ENCODE results near the gene ASPDH.

Gene ASPDH
- total RNA-seq: 0 reads per million in 2 experiments

DNA sequence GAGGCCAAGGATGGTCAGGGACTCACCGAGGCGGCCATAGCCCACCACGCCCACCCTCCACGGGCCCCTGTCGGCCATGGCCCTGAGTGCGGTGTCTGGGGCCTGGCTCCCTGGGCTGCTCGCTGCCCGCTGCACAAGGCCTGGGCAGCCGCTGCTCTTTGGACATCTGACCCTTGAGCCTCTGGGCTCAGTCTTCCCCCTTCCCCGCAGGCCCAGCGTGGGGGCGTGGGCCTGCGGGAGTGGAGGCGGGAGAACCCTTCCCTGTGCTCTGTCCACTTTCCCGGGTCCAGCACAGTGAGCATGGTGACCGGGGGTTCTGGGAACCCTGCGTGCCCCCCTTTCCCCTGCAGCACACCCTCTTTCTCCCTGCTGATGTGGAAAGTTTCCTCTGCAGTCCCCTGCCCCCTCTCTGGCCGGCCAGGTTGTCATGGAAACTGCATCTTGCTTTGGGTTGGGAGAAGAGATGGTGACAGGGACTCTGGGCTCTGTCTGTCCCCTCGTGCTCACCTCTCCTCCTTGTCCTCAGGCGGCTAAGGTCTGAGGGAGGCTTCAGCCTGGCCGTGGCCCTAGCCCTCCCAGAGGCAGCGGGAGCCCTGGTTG, at the start of gene ASPDH:
ASPDH (minus strand) TSS at position 168 of the 600 bp plus-strand sequence; CDS start at position 78, 90 bp downstream.
- no peak for DNase-seq (ENCODE audit: low read depth)

DNA sequence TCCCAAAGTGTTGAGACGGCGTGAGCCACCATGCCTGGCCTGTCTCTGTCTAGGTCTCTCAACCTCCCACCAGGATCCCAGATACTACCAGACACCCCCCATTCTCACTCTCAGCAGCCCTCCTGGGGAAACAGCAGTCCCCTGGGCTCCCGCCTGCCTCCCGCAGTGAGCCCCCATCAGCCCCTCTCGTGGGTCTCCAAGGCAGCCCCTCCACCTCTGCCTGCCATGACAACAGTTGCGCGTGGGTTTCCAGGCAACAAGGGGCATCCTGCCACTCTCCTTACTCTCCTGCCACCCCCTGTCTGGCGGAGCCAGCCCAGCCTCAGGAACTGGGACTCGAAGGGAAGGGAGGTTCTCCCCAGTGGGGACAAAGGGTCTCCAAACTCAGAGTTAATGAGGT, 49.3 kb upstream of the ASPDH start:
- DNase-seq (ENCODE audit: low read depth): no peak

DNA sequence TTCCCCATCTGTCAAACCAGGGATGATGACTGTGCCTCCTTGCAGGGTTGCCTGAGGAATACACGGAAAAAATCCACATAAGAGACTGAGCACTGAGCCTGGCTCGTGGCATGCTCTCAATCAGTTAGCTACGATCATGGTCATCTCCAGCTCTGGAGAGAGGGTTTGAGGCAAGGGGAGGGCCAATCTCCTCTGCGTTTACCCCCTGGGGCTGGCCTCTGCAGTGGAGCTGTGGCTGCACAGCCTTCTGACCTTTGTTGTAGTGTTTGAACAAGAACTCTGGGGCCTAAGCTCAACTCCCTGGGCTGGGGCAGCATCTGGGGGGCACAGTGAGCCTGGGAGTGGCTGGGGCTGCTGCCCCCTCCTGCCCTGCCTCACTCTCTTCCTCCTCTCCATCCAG, 48.6 kb upstream of the ASPDH start:
- no peak for DNase-seq (ENCODE audit: low read depth)

DNA sequence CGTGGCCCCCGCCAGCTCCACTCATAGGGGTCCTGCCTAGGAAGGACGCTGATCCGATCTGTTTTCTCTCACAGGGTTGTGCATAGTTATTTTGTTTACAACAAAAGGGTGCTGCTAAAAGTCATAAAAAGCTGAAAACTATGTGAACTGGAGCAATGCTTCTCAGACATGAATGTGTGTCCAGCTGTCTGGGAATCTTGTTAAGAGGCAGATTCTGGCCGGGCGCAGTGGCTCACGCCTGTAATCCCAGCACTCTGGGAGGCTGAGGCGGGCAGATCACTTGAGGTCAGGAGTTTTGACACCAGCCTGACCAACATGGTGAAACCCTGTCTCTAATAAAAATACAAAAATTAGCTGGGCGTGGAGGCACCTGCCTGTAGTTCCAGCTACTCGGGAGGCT, 45.9 kb upstream of the ASPDH start:
- no peak for DNase-seq (ENCODE audit: low read depth)

DNA sequence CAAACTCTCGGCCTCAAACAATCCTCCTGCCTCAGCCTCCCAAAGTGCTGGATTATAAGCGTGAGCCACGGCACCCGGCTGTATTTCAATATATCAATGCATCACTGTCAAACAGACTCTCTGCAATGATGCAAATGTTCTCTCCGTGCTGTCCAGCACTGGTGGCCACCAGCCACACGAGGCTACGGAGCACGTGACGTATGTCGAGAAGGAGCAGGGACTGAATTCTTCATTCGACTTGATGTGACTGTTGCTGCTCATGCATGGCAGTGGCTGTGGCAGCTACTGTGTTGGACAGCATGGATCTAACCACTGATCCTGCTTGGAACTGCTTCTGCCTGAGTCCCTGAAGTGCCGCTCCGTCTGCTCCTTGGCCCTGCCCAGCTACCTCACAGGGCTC, 44.7 kb upstream of the ASPDH start:
- DNase-seq (ENCODE audit: low read depth): no peak

DNA sequence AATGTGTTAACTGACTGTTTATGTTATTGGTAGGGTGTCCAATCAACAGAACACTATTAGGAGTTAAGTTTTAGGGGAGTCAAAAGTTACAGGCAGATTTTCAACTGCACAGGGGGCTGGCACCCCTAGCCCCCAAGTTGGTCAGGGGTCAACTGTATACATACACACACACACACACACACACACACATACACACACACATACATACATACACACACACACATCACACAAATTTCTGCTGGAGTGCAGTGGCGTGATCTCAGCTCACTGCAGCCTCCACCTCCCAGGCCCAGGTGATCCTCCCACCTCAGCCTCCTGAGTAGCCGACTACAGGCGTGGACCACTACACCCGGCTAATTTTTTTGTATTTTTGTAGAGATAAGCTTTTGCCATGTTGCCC, 44.3 kb upstream of the ASPDH start:
- no peak for DNase-seq (ENCODE audit: low read depth)

DNA sequence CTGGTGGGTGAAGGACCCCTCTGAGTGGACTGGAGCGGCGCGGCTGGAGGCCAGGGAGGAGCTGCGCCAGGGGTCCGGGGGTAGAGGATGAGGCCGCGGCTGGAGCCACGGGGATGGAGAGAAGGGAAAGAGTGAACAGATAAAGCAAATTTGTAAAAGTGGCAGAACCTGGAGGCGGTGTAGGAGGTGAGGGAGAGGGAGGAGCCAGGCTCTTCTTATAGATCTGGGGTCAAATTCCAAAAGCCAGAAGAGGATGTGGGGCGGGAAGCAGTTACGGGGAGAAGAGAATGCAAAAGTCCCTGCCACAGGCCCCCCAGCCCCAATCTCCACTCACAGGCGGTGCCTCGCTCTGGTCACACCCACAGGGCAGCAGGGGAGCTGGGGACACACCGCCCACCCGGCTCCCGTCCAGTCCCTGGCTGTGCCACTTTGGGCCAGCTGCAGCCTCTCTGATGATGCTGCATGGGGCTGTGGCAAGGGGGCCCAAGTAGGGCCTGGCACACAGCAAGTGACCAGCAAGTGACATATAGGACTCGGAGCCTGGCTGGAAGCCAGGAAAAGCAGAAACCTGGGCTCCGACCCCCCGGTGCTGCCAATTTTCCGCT, 43.4 kb upstream of the ASPDH start:
- no peak for DNase-seq (ENCODE audit: low read depth)

DNA sequence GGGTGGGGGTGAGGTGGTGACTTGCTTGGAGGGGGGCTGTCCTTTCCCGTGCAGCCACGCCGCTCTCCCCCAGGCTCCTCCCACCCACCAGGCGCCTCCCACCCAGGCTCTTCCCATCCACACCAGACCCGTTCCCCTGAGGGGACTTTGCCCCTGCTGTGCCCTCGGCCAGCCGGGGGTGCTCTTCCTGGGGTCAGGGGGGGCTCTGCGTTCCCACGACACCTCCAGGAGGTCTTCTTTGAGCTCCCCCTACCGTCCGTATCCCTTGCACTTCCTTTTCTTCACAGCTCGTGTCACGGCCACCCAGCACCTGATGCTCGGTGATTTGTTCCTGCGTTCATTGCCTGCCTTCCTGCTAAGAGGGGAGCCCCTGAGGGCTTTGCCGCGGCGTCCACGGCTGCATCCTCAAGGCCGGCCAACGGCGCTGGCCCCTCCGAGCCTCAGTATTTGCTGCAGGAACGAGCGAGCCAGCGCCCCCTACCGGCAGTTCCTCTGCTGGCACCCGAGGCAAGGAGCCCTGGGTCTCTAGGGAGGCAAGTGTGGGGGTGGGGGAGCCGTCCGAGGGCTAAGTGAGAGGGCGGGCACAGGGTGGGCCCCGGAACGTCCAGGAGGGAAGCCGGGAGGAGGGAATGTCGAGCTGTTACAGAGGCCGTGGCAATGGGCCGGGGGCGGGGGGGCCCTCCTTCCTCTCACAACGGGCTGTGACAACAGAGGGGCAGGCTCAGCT, 42.7 kb upstream of the ASPDH start:
- DNase-seq (ENCODE audit: low read depth): peak; percentile 57

DNA sequence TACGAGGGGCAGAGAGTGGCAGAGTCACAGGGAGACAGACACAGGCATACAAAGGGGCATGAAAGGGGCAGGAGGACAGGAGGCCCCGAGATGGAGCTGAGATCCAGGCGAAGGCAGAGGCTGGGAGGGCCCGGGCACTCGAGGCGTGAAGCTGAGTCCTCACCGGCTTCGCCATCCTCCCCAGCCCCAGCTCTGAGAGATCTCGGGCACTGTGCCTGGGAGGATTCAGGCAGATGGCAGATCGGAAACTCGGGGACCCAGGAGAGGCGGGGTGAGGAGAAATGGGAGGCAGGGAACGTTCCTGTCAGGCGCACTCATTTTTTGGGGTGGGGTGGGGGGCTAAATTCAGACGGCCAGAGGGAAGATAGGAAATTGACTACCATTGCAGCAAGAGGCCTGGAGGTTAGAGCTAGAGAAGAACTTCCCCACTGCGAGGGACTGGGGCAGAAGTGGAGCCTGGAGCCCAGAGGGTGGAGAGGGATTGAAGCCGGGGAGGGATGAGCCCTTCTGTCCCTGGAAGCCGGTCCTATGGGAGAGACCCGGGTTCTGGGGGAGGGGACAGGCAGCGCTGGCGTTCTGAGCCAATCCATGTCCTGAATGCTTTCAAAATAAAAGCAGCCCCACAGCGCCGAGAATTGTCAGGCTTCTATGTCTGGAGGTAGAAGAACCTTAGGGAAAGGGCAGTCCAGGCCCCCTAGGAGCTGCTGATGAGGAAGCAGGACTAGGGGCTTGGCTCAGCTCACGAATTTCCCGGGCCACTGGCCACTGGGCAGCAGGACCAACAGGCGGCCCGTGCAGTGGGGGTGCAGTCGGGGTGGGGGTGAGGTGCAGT, 42.0 kb upstream of the ASPDH start:
- no peak for DNase-seq (ENCODE audit: low read depth)

DNA sequence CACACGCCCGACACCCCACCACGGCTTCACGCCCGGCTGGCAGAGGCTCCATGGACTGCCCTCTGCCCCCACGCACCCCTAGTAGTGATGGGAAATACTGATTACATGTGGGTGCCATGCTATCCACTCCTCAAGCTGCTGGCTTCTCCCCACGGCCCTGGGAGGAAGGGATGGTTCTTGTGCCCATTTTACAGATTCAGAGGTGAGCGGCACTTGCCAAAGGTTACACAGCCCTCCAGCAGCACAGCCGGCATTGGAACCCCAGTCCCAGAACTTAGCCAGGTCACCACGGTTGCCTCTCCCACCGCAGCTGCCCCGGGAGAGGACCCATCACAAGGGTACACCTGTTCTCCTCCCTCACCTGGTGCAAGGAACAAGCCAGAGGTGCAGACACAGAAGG, 41.3 kb upstream of the ASPDH start:
- DNase-seq (ENCODE audit: low read depth): no peak

DNA sequence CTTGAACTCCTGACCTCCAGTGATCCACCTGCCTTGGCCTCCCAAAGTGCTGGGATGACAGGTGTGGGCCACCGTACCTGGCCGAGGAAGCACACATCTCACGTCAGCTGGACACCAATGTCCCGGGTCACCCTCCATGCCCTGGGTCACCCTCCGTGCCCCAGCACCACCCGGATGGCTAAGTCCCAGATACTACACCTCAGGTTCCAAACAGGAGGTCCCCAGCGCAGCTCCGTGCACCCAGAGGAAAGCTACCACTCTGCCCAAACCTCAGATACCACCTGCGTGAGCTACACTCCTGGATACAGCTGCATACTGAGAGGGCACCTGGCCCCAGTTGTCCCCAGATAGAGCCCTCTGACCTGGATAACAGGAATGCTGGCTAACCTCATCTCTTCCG, 40.5 kb upstream of the ASPDH start:
- DNase-seq (ENCODE audit: low read depth): no peak

DNA sequence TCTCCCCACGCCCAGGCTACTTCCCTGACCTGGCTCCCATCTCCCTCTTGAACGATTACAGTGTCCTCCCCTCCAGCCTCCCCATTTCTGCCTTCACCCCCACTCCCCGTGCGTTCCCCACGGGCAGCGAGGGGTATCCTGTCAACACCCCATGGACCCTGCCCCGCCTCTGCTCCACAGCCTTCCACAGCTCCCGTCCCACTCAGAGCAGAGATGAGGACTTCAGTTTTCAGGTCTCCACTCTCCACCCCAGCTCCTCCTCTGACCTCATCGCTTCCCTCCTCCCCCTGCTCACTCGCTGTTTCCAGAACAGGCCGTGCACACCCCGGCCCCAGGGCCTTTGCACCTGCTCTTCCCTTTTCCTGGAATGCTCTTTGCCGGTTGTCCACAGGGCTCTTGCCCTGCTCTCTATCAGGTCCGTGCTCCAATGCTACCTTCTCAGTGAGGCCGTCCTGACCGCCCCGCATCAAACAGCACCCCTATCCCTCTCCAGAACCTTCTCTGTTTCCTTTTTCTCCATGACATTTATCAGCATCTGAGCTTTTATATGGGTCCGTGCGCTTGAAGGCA, 39.5 kb upstream of the ASPDH start:
- DNase-seq (ENCODE audit: low read depth): no peak

DNA sequence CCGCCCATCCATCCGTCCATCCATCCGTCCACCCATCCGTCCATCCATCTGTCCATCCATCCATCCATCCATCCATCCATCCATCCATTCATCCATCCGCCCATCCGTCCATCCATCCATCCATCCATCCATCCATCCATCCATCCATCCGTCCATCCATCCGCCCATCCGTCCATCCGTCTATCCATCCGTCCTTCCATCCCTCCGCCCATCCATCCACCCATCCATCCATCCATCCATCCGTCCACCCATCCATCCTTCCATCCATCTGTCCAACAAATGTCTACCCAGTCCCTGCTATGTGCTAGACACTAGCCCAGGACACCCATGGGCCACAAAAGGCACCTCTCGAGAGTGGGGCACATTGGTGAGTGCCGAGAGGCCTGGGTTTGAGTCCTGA, 38.8 kb upstream of the ASPDH start:
- no peak for DNase-seq (ENCODE audit: low read depth)

DNA sequence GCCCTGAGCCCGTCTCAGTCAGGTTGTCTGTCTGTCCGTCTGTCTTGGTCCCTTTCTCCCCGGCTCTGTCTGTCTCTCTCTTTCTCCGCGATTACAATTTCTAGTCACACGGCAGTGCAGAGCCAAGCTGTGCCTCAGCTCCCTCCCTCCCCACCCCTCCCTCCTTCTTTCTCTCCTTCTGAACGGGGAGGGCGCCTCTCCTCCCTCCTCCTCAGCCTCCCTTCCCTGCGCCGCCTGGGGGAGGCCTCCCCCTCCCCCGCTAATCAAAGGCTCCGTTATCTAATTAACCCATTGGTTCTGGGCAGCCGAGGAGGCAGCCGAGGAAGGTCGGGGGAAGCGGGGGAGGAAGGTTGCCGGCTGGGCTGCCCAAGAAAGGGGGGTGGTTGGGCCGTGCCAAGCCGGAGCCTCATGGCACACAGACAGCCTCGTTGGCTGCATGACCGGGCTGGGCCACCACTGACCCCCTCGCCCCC, 38.0 kb upstream of the ASPDH start:
- no peak for DNase-seq (ENCODE audit: low read depth)

DNA sequence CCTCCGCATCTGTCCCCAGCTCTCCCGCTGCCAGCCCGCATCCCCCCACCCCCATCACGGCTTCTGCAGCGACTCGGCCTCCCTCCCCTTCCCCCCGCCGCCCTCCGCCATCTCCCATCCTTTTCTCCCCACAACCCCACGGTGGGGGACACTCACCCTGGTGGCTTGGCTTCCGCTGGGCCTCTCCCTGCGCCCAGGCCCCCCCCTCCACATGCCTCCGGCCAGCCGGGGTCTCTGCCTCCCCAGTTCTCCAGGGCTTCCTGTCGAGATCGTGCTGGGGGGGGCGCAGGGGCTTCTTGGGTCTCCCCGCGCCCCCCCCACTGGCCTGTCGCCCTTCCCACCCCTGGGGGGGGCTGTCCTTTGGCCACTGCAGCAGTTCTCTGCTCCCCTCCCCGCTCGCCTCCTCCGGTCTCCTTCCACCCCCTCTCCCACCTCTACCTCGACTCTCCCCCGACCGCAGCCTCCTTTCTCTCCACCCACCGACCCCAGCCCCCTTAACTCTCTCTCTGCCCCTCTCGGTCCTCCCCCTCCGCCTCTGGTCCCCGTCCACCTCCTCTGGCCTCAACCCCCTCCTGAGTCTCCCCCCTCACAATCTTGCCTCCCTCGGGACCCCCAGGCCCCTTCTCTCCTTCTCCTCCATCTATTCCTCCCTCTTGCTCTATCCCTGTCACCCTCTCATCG, 37.5 kb upstream of the ASPDH start:
- DNase-seq (ENCODE audit: low read depth): no peak

DNA sequence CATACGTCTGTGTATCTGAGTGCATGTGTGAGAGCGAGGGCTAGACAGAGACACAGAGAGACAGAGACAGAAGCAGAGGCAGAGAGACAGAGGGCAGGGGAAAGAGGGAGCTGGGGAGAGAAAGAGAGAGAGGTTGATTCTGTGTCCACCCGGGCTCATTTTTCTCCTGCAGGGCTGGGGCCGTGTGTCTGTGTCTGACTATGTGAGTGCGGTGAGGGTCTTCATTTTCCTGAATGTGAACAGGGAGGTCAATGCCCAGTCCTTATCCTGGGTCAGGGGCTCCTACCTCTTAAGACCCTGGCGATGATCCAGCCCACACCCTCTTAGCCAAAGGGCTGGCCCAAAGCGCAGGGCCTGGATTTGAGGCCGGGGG, 36.9 kb upstream of the ASPDH start:
- DNase-seq (ENCODE audit: low read depth): no peak

DNA sequence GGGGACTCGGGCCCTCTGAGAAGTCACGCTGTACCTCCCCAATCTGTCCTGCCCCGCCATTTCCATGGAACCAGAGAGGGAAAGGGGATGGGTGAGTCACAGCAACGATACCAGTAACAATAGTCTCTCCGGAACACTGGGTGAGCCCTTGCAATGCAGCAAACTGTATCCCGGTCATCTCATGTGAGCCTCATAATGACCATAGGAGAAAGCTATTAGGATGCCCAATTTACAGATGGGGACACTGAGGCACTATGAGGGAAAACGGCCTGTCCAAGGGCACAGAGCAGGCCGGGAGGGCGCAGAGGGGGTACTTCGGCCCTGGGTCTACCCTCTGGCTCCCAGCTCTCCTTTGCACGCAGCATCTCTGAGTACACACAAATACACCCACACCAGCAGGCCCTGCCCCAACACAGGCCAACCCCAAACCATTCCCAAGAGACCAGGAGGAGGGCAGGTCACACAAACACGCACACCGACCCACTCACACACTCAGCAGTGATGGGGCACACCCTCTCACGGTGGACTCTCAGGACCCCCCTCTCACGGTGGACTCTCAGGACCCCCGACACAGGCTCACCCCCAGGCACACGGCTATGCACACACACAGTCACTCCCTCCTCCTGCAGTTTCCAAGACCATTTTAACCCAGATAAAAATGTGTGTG, 36.3 kb upstream of the ASPDH start:
- no peak for DNase-seq (ENCODE audit: low read depth)

DNA sequence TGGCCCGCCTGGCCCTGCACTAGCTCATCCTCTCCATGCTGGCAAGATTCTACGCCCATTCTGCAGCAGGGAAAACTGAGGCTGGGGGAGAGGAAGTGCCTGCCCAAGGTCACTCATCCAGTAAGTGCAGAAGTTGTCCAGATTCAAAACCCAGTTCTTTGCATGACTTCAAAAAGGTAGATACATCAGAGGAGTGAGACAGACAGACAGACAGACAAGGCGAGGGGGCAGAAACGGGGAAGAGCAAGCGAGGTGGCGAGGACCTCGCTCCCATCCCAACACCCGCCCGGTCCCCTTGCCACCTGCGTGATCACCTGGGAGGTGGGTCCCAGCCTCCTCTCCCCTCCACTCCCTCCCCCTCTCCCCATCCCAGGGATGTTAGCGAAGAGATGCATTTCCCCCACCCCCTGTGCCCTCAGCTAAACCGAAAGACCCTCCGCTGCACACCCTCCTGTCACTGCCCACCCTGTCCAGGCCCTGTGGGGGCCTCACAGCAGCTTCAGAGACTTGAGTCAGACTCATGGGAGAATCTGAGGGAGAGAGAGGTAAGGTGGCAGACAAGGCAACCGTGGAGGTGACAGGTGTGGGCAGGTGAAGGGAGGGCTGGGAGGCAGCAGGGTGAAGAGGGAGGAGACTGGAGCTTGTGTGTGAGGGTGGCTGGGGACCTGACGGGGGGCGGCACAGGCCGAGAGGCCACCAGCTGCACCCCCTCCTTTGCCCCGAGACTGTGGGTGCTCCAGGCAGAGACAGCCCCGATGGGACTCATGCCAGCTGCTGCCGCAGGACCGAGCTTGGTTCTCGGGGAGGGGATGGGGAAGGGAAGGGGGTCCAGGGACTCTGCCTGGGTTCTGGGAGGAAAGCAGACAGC, 35.6 kb upstream of the ASPDH start:
- DNase-seq (ENCODE audit: low read depth): no peak

DNA sequence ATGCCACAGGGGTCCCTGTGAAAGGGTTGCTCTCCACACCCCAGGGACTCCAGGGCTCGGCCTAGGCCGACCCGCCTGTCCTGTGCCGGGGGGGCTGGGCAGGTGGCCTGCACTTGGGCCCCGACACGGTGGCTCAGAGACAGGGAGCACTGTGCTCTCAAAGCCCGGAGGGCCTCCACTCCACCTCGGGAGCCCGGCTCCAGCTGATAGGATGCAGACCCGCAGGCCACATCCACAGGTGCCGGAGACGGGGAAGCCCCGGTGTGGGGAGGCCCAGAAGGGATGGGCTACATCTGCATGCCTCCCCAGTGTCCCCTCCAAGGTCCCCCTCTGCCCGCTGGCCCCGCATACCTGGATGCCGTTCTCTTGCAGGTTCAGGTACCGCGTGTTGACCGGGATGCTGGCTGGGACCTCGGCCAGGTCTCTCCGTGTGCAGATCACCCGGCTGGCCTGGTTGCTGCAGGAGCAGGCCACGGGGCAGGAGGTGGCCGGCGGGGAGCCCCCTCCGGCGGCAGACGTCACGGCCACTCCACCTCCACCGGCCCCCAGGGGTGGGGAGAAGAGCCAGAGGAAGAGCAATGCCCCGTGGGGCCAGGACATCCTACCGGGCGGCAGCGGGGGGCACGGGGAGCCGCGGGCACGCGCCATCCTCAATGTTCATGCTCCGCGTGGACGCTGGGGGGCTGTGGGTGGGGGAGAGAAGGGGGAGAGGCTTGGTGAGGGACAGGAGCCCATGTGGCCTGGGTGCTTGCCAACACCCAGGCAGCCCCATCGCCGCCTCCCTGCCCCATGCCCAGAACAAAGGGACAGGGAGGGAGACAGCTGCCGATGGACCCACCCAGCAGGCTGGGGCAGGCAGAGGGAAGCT, 34.7 kb upstream of the ASPDH start:
- no peak for DNase-seq (ENCODE audit: low read depth)

All from T follicular helper cell (primary cell).